MCF 10A (cell line): ENCODE measurements around the gene MTARC2. TPM values are rescaled to one million over a fixed set of nuclear protein-coding genes. Genes with fewer than 3 reads are reported as not detected.

Source experiments
- BruUV-seq: library from RNA; stranded (reverse); fragments of 400-500 nt; replicated peaks from 2 replicates; lab custom pipeline; 2021; lab: Mats Ljungman, UMichigan
- CTCF ChIA-PET: fragments of 300-600 bp; sonication (Branson Sonifier 250); formaldehyde crosslinking; extraction: SDS; loops from one replicate; lab custom pipeline; 2021; ENCODE audit warnings: antibody characterized with exemption, inconsistent platforms; lab: Yijun Ruan, JAX
- POLR2A ChIA-PET: fragments of 300-600, 350-650 bp; sonication (Branson Sonifier 250); formaldehyde crosslinking; extraction: SDS; loops from one replicate; lab custom pipeline; 2020; ENCODE audit warnings: antibody characterized with exemption, inconsistent platforms; lab: Yijun Ruan, JAX
- DNase-seq: peaks from one replicate; pipeline ENCODE4 v3.0.0-alpha.2; 2018; ENCODE audit not compliant: unreplicated experiment
- H3K27ac Mint-ChIP-seq: one replicate; pipeline ENCODE4 v1.8.0; 2022; ENCODE audit warnings: mild to moderate bottlenecking, low read depth, mixed read lengths; ENCODE audit not compliant: unreplicated experiment
- H3K27me3 Mint-ChIP-seq: one replicate; pipeline ENCODE4 v1.8.0; 2022; ENCODE audit warnings: mixed read lengths; ENCODE audit not compliant: insufficient read depth, unreplicated experiment
- H3K36me3 Mint-ChIP-seq: one replicate; pipeline ENCODE4 v1.8.0; 2022; ENCODE audit warnings: mild to moderate bottlenecking, moderate library complexity, mixed read lengths; ENCODE audit not compliant: insufficient read depth, unreplicated experiment
- H3K4me1 Mint-ChIP-seq: one replicate; pipeline ENCODE4 v1.8.0; 2022; ENCODE audit warnings: mixed read lengths; ENCODE audit not compliant: insufficient read depth, unreplicated experiment
- H3K4me3 Mint-ChIP-seq: one replicate; pipeline ENCODE4 v1.8.0; 2022; ENCODE audit warnings: mild to moderate bottlenecking, moderate library complexity, mixed read lengths; ENCODE audit not compliant: unreplicated experiment
- H3K9me3 Mint-ChIP-seq: one replicate; pipeline ENCODE4 v1.8.0; 2022; ENCODE audit warnings: mixed read lengths; ENCODE audit not compliant: unreplicated experiment
- intact Hi-C: fragments of 100-400 bp; cut with micrococcal nuclease; formaldehyde crosslinking; loops from 2 replicates; pipeline ENCODE4 v1.14.1; 2022
- total RNA-seq: library from RNA; stranded (reverse); gene quantifications from 2 replicates; pipeline ENCODE4 v1.2.3, GENCODE V29; 2022
- TF ChIP-seq, protein P1 (sequence below): fragments of 200-600 bp; IDR thresholded peaks from one replicate; pipeline ENCODE4 v1.8.0; 2022; ENCODE audit warnings: antibody characterized with exemption, mild to moderate bottlenecking; ENCODE audit not compliant: unreplicated experiment

The MTARC2 gene
- total RNA-seq, 1 experiment from 2014 or later: 5.2 TPM

DNA sequence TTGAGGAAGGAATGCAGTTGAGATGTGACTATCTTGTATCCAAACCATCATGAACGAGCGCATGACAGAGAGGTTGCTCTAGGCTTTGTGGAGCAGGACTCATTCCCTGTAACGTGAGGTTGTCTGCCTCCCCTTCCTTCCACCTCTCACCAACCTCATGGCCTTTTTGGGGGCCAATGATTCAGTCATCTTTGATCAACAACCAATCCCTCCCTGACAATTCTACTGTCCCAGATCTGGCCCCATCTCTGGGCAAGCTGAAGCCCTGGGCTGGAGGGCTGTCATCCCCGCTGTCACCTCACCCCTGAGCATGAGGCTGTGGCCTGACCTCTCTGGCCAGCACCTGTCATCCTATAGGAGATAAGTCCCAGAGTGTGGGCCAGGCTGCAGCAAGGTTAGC, 58.3 kb downstream of the MTARC2 start:
- intact Hi-C loops: no loop called here
- BruUV-seq: no TSS peak
- no peaks in the 10 kb centered on the region for H3K9me3 Mint-ChIP-seq
- DNase-seq: no peak
- CTCF ChIA-PET: interaction anchor here (0.6 to 3.0 kb wide), 8 partner anchors 18 to 1203 kb away, joined by 3 to 15 read pairs (median 6); no protein-coding TSS in a partner anchor
- POLR2A ChIA-PET: no interaction called here
- no peaks in the 10 kb centered on the region for H3K4me1 Mint-ChIP-seq
- no peaks in the 10 kb centered on the region for H3K36me3 Mint-ChIP-seq
- H3K4me3 Mint-ChIP-seq: no peak overlapping the region
- TF ChIP-seq, protein P1, sequence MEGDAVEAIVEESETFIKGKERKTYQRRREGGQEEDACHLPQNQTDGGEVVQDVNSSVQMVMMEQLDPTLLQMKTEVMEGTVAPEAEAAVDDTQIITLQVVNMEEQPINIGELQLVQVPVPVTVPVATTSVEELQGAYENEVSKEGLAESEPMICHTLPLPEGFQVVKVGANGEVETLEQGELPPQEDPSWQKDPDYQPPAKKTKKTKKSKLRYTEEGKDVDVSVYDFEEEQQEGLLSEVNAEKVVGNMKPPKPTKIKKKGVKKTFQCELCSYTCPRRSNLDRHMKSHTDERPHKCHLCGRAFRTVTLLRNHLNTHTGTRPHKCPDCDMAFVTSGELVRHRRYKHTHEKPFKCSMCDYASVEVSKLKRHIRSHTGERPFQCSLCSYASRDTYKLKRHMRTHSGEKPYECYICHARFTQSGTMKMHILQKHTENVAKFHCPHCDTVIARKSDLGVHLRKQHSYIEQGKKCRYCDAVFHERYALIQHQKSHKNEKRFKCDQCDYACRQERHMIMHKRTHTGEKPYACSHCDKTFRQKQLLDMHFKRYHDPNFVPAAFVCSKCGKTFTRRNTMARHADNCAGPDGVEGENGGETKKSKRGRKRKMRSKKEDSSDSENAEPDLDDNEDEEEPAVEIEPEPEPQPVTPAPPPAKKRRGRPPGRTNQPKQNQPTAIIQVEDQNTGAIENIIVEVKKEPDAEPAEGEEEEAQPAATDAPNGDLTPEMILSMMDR: no peak
- H3K27ac Mint-ChIP-seq: no peak overlapping the region
- no peaks in the 10 kb centered on the region for H3K27me3 Mint-ChIP-seq

DNA sequence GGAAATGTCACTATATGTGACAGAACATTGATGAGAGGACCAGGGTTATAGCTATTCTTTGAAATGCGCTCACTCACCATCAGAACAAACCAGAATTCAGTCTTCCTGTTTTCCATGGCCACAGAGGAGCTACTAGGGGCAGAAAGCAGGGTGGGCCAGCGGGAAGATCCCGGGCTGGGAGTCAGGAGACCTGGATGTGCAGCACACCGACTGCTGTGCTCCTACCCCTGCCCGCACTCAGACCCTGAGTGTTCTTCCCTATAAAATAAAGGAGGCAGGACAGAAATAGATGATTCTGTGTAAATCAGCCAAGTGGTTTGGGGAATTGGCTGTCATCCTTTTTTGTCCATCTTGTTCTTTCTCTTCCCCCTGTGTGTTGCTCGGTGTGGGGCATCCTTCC, 59.6 kb downstream of the MTARC2 start:
- CTCF ChIA-PET: interaction anchor here (0.6 to 3.0 kb wide), 19 partner anchors 8 to 1389 kb away, joined by 3 to 15 read pairs (median 5); no protein-coding TSS in a partner anchor
- H3K27me3 Mint-ChIP-seq: no peaks in the 10 kb centered on the region

DNA sequence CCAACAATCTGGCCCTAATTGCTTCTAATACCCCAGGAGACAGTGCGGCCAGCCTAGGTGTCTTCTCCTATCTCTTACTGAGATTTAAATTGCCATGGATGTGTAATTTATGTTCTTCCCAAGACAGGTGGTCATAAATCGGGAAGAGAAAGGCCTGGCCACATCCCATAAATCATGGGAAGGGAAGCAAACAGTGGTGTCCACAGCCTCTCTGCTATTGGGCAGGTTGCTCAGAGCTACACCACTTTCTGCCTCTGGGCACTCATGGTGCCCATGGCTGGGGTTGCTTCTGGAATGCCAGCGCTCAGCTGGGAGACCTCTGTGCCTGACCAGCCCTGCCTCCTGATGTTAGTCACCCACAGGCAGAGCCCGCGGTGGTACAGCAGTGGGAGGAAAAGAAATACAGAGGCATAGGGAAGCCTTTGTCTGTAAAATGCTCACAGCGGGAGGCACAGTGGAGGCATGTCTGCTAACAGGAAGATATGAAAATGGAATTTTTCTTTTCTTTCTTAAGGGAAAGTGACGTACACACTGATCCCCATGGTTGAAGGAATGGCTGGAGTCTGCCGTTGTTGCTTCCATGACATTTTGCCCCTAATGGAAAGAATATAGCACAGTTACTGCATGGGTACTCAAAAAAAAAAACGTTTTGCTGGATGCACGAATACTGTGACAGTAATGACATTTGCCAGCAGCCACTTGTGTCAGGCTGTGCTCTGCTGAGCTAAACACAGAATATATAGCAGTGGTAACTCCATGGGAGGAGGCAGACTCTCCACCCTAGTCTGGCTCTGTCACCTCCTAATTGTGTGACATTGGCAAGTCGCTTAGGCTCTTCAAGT, 60.4 kb downstream of the MTARC2 start:
- ChIA-PET POLR2A (interaction anchor here (0.6 kb wide), 1 partner anchor 1379 kb away, joined by 3 read pairs; no protein-coding TSS in a partner anchor), CTCF (interaction anchor here (0.6 to 4.2 kb wide), 19 partner anchors 9 to 1067 kb away, joined by 3 to 63 read pairs (median 6); no protein-coding TSS in a partner anchor)
- intact Hi-C loops: no loop called here
- TF ChIP-seq, protein P1: no peak
- no peaks in the 10 kb centered on the region for H3K4me1 Mint-ChIP-seq
- DNase-seq: peak; percentile 25
- no peak overlapping the region for H3K27ac Mint-ChIP-seq
- no peaks in the 10 kb centered on the region for H3K36me3 Mint-ChIP-seq
- BruUV-seq: no TSS peak
- H3K9me3 Mint-ChIP-seq: no peaks in the 10 kb centered on the region
- H3K27me3 Mint-ChIP-seq: no peaks in the 10 kb centered on the region
- no peak overlapping the region for H3K4me3 Mint-ChIP-seq

More for the DNA sequence above, 59.6 kb downstream of the MTARC2 start:
- no peak for DNase-seq
- H3K4me3 Mint-ChIP-seq: no peak overlapping the region
- no peaks in the 10 kb centered on the region for H3K4me1 Mint-ChIP-seq
- no peaks in the 10 kb centered on the region for H3K9me3 Mint-ChIP-seq
- POLR2A ChIA-PET: interaction anchor here (1.3 kb wide), 1 partner anchor 29 kb away, joined by 4 read pairs; no protein-coding TSS in a partner anchor
- intact Hi-C loops: no loop called here
- no TSS peak for BruUV-seq
- no peaks in the 10 kb centered on the region for H3K36me3 Mint-ChIP-seq
- H3K27ac Mint-ChIP-seq: no peak overlapping the region
- TF ChIP-seq, protein P1: no peak

DNA sequence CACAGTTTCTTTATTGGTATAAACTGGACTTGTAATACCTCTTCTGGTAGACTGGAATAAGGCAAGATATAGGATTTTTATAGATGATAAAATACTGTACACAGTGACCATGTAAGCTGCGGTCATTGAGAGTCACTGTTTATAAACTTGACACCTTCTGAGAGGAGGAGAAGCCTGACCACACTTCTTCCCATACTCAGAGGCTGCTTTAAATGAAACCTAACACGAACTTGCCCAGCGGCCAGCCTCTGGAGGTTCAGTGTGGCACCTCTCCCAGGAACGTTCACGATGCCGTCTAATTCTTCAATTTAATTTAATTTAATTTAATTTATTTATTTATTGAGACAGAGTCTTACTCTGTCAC, 61.0 kb downstream of the MTARC2 start:
- DNase-seq: no peak
- ChIA-PET POLR2A (interaction anchor here (0.6 kb wide), 1 partner anchor 1378 kb away, joined by 3 read pairs; no protein-coding TSS in a partner anchor), CTCF (interaction anchor here (0.6 to 9.0 kb wide), 20 partner anchors 7 to 655 kb away, joined by 3 to 103 read pairs (median 5); no protein-coding TSS in a partner anchor)
- TF ChIP-seq, protein P1: no peak
- Mint-ChIP-seq H3K27ac (no peak overlapping the region), H3K36me3 (no peaks in the 10 kb centered on the region), H3K4me3 (no peak overlapping the region), H3K9me3 (no peaks in the 10 kb centered on the region), H3K4me1 (no peaks in the 10 kb centered on the region), H3K27me3 (no peaks in the 10 kb centered on the region)
- intact Hi-C loops: no loop called here
- BruUV-seq: no TSS peak
